ENCODE results near the gene MEF2C. TPM values are rescaled to one million over a fixed set of nuclear protein-coding genes. Genes with fewer than 3 reads are reported as not detected.

MEF2C gene
- total and polyA plus RNA-seq, 7 experiments from 2014 or later = 0.07 to 40.0 (median 2.2) TPM

- H3K27ac ChIP-seq (ENCODE audit: low read depth, low read length) = no peak overlapping the region
- peak overlapping the region in 1 of 9 donors; percentile 0 for H3K27ac Mint-ChIP-seq
Measured at GRCh38 chr5:88732862-88733261, 150.1 kb downstream of the MEF2C start.

GRCh38 chr5:88732181-88732633 is 150.8 kb downstream of the MEF2C start:
- Histone ChIP-seq H3K4me1 (ENCODE audit: control insufficient read depth in 2 of 2, insufficient read depth in 2 of 2, low read length in 2 of 2) (no peaks in the 10 kb centered on the region), H3K36me3 (ENCODE audit: control insufficient read depth in 2 of 3, insufficient read depth in 3 of 3, low read length in 3 of 3) (no peaks in the 10 kb centered on the region), H3K4me3 (ENCODE audit: low read length) (no peak overlapping the region), H3K27me3 (ENCODE audit: control insufficient read depth in 2 of 2, insufficient read depth in 2 of 2, low read length in 2 of 2) (no peaks in the 10 kb centered on the region), H3K27ac (ENCODE audit: low read depth, low read length) (no peak overlapping the region), H3K9me3 (ENCODE audit: control insufficient read depth in 2 of 3, low read length in 3 of 3) (no peaks in the 10 kb centered on the region)
- ChIA-PET CTCF (interaction anchor here (0.6 kb wide), 1 partner anchor 216 kb away, joined by 3 read pairs; no protein-coding TSS in a partner anchor), POLR2A (no interaction called here)
- Mint-ChIP-seq H3K27me3 (peaks cover 5 to 10% (median 9%) of the 10 kb centered on the region in 5 donors), H3K36me3 (no peaks in the 10 kb centered on the region), H3K27ac (no peak overlapping the region), H3K4me3 (no peak overlapping the region), H3K4me1 (peaks cover 3 to 9% (median 5%) of the 10 kb centered on the region in 7 donors), H3K9me3 (no peaks in the 10 kb centered on the region)
- no peak for DNase-seq
- ATAC-seq = peak; percentile 58
- intact Hi-C loops (cut with micrococcal nuclease) = no loop called here

More at GRCh38 chr5:88732862-88733261, 150.1 kb downstream of the MEF2C start:
- H3K4me3 ChIP-seq (ENCODE audit: low read length) = no peak overlapping the region
- peaks cover 3 to 9% (median 5%) of the 10 kb centered on the region in 7 donors for H3K4me1 Mint-ChIP-seq
- DNase-seq (no peak), ATAC-seq (no peak)
- peaks cover 7 to 13% (median 9%) of the 10 kb centered on the region in 5 donors for H3K27me3 Mint-ChIP-seq
- H3K9me3 ChIP-seq (ENCODE audit: control insufficient read depth in 2 of 3, low read length in 3 of 3) = no peaks in the 10 kb centered on the region
- H3K36me3 Mint-ChIP-seq = no peaks in the 10 kb centered on the region
- no peak overlapping the region for H3K4me3 Mint-ChIP-seq
- ChIA-PET POLR2A (no interaction called here), CTCF (no interaction called here)
- no peaks in the 10 kb centered on the region for H3K27me3 ChIP-seq (ENCODE audit: control insufficient read depth in 2 of 2, insufficient read depth in 2 of 2, low read length in 2 of 2)
- H3K36me3 ChIP-seq (ENCODE audit: control insufficient read depth in 2 of 3, insufficient read depth in 3 of 3, low read length in 3 of 3) = no peaks in the 10 kb centered on the region
- H3K9me3 Mint-ChIP-seq = no peaks in the 10 kb centered on the region
- intact Hi-C loops (cut with micrococcal nuclease) = no loop called here
- no peaks in the 10 kb centered on the region for H3K4me1 ChIP-seq (ENCODE audit: control insufficient read depth in 2 of 2, insufficient read depth in 2 of 2, low read length in 2 of 2)

- POLR2A ChIA-PET = no interaction called here
- H3K27ac Mint-ChIP-seq = no peak overlapping the region
- Histone ChIP-seq H3K27ac (ENCODE audit: low read depth, low read length) (no peak overlapping the region), H3K36me3 (ENCODE audit: control insufficient read depth in 2 of 3, insufficient read depth in 3 of 3, low read length in 3 of 3) (no peaks in the 10 kb centered on the region), H3K4me3 (ENCODE audit: low read length) (no peak overlapping the region), H3K4me1 (ENCODE audit: control insufficient read depth in 2 of 2, insufficient read depth in 2 of 2, low read length in 2 of 2) (no peaks in the 10 kb centered on the region), H3K27me3 (ENCODE audit: control insufficient read depth in 2 of 2, insufficient read depth in 2 of 2, low read length in 2 of 2) (no peaks in the 10 kb centered on the region), H3K9me3 (ENCODE audit: control insufficient read depth in 2 of 3, low read length in 3 of 3) (no peaks in the 10 kb centered on the region)
- CTCF ChIA-PET = interaction anchor here (0.6 to 4.2 kb wide), 10 partner anchors 9 to 1807 kb away, joined by 3 to 23 read pairs (median 3); partner anchors contain the start of gene LYSMD3
- no peak overlapping the region for H3K4me3 Mint-ChIP-seq
- ATAC-seq = no peak
- H3K9me3 Mint-ChIP-seq = no peaks in the 10 kb centered on the region
- no peak for DNase-seq
- intact Hi-C loops (cut with micrococcal nuclease) = loop anchor here (1.0 to 5.0 kb wide), 6 partner anchors 152 to 1802 kb away; partner anchors contain the start of gene MEF2C (in 1 of the 2)
- H3K27me3 Mint-ChIP-seq = peaks cover 8 to 18% (median 17%) of the 10 kb centered on the region in 5 donors
- H3K36me3 Mint-ChIP-seq = no peaks in the 10 kb centered on the region
- H3K4me1 Mint-ChIP-seq = peaks cover 3 to 9% (median 5%) of the 10 kb centered on the region in 7 donors
Measured at GRCh38 chr5:88729829-88730182, 153.2 kb downstream of the MEF2C start.

- CTCF ChIA-PET = interaction anchor here (0.6 to 4.2 kb wide), 14 partner anchors 9 to 1807 kb away, joined by 3 to 23 read pairs (median 4); partner anchors contain the start of gene LYSMD3
- POLR2A ChIA-PET = no interaction called here
- H3K4me3 Mint-ChIP-seq = no peak overlapping the region
Measured at GRCh38 chr5:88729084-88729828, 153.7 kb downstream of the MEF2C start.

GRCh38 chr5:88727705-88728313 is 155.2 kb downstream of the MEF2C start:
- ChIA-PET POLR2A (no interaction called here), CTCF (interaction anchor here (0.7 to 4.2 kb wide), 10 partner anchors 9 to 1802 kb away, joined by 3 to 23 read pairs (median 4); partner anchors contain the start of gene LYSMD3)
- Mint-ChIP-seq H3K4me3 (no peak overlapping the region), H3K9me3 (no peaks in the 10 kb centered on the region), H3K4me1 (peaks cover 0 to under 1% (median 0%) of the 10 kb centered on the region in 7 donors), H3K27ac (no peak overlapping the region), H3K27me3 (peaks cover 5 to 19% (median 14%) of the 10 kb centered on the region in 5 donors), H3K36me3 (no peaks in the 10 kb centered on the region)
- DNase-seq (peak in 4 of 9 donors; percentile 8 to 25 (median 11)), ATAC-seq (no peak)
- Histone ChIP-seq H3K27me3 (ENCODE audit: control insufficient read depth in 2 of 2, insufficient read depth in 2 of 2, low read length in 2 of 2) (no peaks in the 10 kb centered on the region), H3K9me3 (ENCODE audit: control insufficient read depth in 2 of 3, low read length in 3 of 3) (no peaks in the 10 kb centered on the region), H3K27ac (ENCODE audit: low read depth, low read length) (no peak overlapping the region), H3K4me3 (ENCODE audit: low read length) (no peak overlapping the region), H3K4me1 (ENCODE audit: control insufficient read depth in 2 of 2, insufficient read depth in 2 of 2, low read length in 2 of 2) (no peaks in the 10 kb centered on the region), H3K36me3 (ENCODE audit: control insufficient read depth in 2 of 3, insufficient read depth in 3 of 3, low read length in 3 of 3) (no peaks in the 10 kb centered on the region)
- intact Hi-C loops (cut with micrococcal nuclease) = loop anchor here (1.0 to 5.0 kb wide), 4 partner anchors 154 to 1804 kb away; partner anchors contain the start of gene MEF2C (in 1 of the 2)

More at GRCh38 chr5:88729084-88729828, 153.7 kb downstream of the MEF2C start:
- H3K9me3 ChIP-seq (ENCODE audit: control insufficient read depth in 2 of 3, low read length in 3 of 3) = no peaks in the 10 kb centered on the region
- H3K4me1 ChIP-seq (ENCODE audit: control insufficient read depth in 2 of 2, insufficient read depth in 2 of 2, low read length in 2 of 2) = no peaks in the 10 kb centered on the region
- intact Hi-C loops (cut with micrococcal nuclease) = loop anchor here (1.0 to 5.0 kb wide), 6 partner anchors 153 to 1803 kb away; partner anchors contain the start of gene MEF2C (in 1 of the 2)
- peaks cover 3 to 8% (median 4%) of the 10 kb centered on the region in 7 donors for H3K4me1 Mint-ChIP-seq
- H3K36me3 ChIP-seq (ENCODE audit: control insufficient read depth in 2 of 3, insufficient read depth in 3 of 3, low read length in 3 of 3) = no peaks in the 10 kb centered on the region
- no peak overlapping the region for H3K27ac Mint-ChIP-seq
- no peak overlapping the region for H3K4me3 ChIP-seq (ENCODE audit: low read length)
- no peaks in the 10 kb centered on the region for H3K9me3 Mint-ChIP-seq
- DNase-seq (peak in 8 of 9 donors; percentile 28 to 64 (median 50)), ATAC-seq (peak; percentile 81)
- peaks cover 8 to 18% (median 17%) of the 10 kb centered on the region in 5 donors for H3K27me3 Mint-ChIP-seq
- H3K36me3 Mint-ChIP-seq = no peaks in the 10 kb centered on the region
- no peaks in the 10 kb centered on the region for H3K27me3 ChIP-seq (ENCODE audit: control insufficient read depth in 2 of 2, insufficient read depth in 2 of 2, low read length in 2 of 2)
- no peak overlapping the region for H3K27ac ChIP-seq (ENCODE audit: low read depth, low read length)

GRCh38 chr5:88725454-88725853 is 157.5 kb downstream of the MEF2C start:
- Mint-ChIP-seq H3K4me1 (no peaks in the 10 kb centered on the region), H3K36me3 (no peaks in the 10 kb centered on the region), H3K9me3 (no peaks in the 10 kb centered on the region), H3K27me3 (peaks cover 5 to 32% (median 23%) of the 10 kb centered on the region in 5 donors), H3K27ac (no peak overlapping the region), H3K4me3 (no peak overlapping the region)
- Histone ChIP-seq H3K36me3 (ENCODE audit: control insufficient read depth in 2 of 3, insufficient read depth in 3 of 3, low read length in 3 of 3) (no peaks in the 10 kb centered on the region), H3K27me3 (ENCODE audit: control insufficient read depth in 2 of 2, insufficient read depth in 2 of 2, low read length in 2 of 2) (no peaks in the 10 kb centered on the region), H3K4me3 (ENCODE audit: low read length) (no peak overlapping the region), H3K27ac (ENCODE audit: low read depth, low read length) (no peak overlapping the region), H3K9me3 (ENCODE audit: control insufficient read depth in 2 of 3, low read length in 3 of 3) (no peaks in the 10 kb centered on the region), H3K4me1 (ENCODE audit: control insufficient read depth in 2 of 2, insufficient read depth in 2 of 2, low read length in 2 of 2) (no peaks in the 10 kb centered on the region)
- DNase-seq (no peak), ATAC-seq (no peak)
- ChIA-PET POLR2A (no interaction called here), CTCF (no interaction called here)
- intact Hi-C loops (cut with micrococcal nuclease) = loop anchor here in 1 of 2 donors (5.0 kb wide), 2 partner anchors 157 to 1807 kb away; partner anchors contain the start of gene MEF2C
